T-cell (primary cell): ENCODE measurements around the gene ARV1. TPM values are rescaled to one million over a fixed set of nuclear protein-coding genes. Genes with fewer than 3 reads are reported as not detected.
"Not testable (repeated sequence)": the region's sequence is repeated elsewhere in the genome, so short reads cannot be mapped to it uniquely, and the experiment has no call there.

Experiments used
- ATAC-seq, 4 experiments: fragments of 200-7000 bp in 3 of 4; fragments of 150-1000 bp in 1 of 4; cut with Tn5 transposase; replicated peaks in 1 of 4; 1 replicate in 3 of 4; 2 replicates in 1 of 4; pipeline ENCODE4 v1.10.0; 2021; ENCODE audit warnings: moderate library complexity in 3 of 4, mild to moderate bottlenecking in 2 of 4, moderate number of reproducible peaks in 1 of 4
- CTCF ChIA-PET, 2 donors: fragments of 300-600 bp; sonication (Branson Sonifier 250); formaldehyde crosslinking; loops; one replicate each; lab custom pipeline; 2022; ENCODE audit warnings: antibody characterized with exemption in 2 of 2; lab: Charles Lee
- POLR2A ChIA-PET, 2 donors: fragments of 300-600 bp; sonication (Branson Sonifier 250); formaldehyde crosslinking; loops; one replicate each; lab custom pipeline; 2022; ENCODE audit warnings: antibody characterized with exemption in 2 of 2; lab: Charles Lee
- DNase-seq, 35 experiments: peaks; one replicate each; pipeline versions ENCODE4 v3.0.0 to v3.0.0-alpha.2; 2013 to 2023
- H3K27ac ChIP-seq: one replicate; pipeline ENCODE4 v1.5.1; 2013; ENCODE audit warnings: low read length
- H3K27me3 ChIP-seq, 2 experiments: replicated peaks in 1 of 2; 1 replicate in 1 of 2; 2 replicates in 1 of 2; pipeline versions ENCODE4 v1.6.1 to v1.7.0; 2013; ENCODE audit warnings: low read length in 1 of 2, mixed read lengths in 1 of 2; ENCODE audit not compliant: control insufficient read depth in 2 of 2, insufficient read depth in 2 of 2; ENCODE audit errors: extremely low read depth in 1 of 2
- H3K36me3 ChIP-seq, 2 donors: 1 replicate in 1 of 2; 2 replicates in 1 of 2; pipeline versions ENCODE4 v1.6.1 to v1.7.0; 2013; ENCODE audit warnings: low read length in 1 of 2; ENCODE audit not compliant: control insufficient read depth in 2 of 2, insufficient read depth in 1 of 2; ENCODE audit errors: extremely low read depth in 1 of 2
- H3K4me1 ChIP-seq, 2 experiments: 1 replicate in 1 of 2; 2 replicates in 1 of 2; pipeline versions ENCODE4 v1.6.1 to v1.7.0; 2013; ENCODE audit warnings: low read length in 2 of 2, mixed read lengths in 1 of 2; ENCODE audit not compliant: insufficient read depth in 2 of 2, control insufficient read depth in 1 of 2; ENCODE audit errors: extremely low read depth in 1 of 2
- H3K4me3 ChIP-seq, 2 donors: 1 replicate in 1 of 2; 2 replicates in 1 of 2; pipeline versions ENCODE4 v1.5.1 to v1.7.0; 2013; ENCODE audit warnings: mild to moderate bottlenecking in 2 of 2, low read length in 1 of 2, moderate library complexity in 1 of 2; ENCODE audit not compliant: control insufficient read depth in 1 of 2; ENCODE audit errors: extremely low read depth in 1 of 2
- H3K9me3 ChIP-seq: 2 replicates; pipeline ENCODE4 v1.7.0; 2013
- H3K27ac Mint-ChIP-seq, 2 donors: one replicate each; pipeline ENCODE4 v1.8.0; 2020 to 2021; ENCODE audit warnings: mild to moderate bottlenecking in 2 of 2, mixed read lengths in 2 of 2
- H3K27me3 Mint-ChIP-seq, 2 donors: one replicate each; pipeline ENCODE4 v1.8.0; 2021 to 2022; ENCODE audit warnings: mixed read lengths in 2 of 2
- H3K36me3 Mint-ChIP-seq: one replicate; pipeline ENCODE4 v1.8.0; 2021; ENCODE audit warnings: mixed read lengths
- H3K4me1 Mint-ChIP-seq, 3 donors: one replicate each; pipeline ENCODE4 v1.8.0; 2020 to 2022; ENCODE audit warnings: mixed read lengths in 3 of 3, mild to moderate bottlenecking in 1 of 3
- H3K4me3 Mint-ChIP-seq, 3 donors: one replicate each; pipeline ENCODE4 v1.8.0; 2020 to 2022; ENCODE audit warnings: mild to moderate bottlenecking in 3 of 3, mixed read lengths in 3 of 3, moderate library complexity in 3 of 3
- H3K9me3 Mint-ChIP-seq, 3 donors: one replicate each; pipeline ENCODE4 v1.8.0; 2020 to 2022; ENCODE audit warnings: mixed read lengths in 3 of 3
- WGBS: methylation state at CpG from one replicate; pipeline ENCODE4 v1.1.5; 2013; ENCODE audit warnings: missing lambda C conversion rate; ENCODE audit not compliant: insufficient coverage; 5-methylcytosine and 5-hydroxymethylcytosine counted together
- total RNA-seq, 35 experiments: library from RNA in 6 of 35; stranded (reverse) in 6 of 35; fragments of 120-200 nt in 1 of 35; gene quantifications; one replicate each; pipeline versions ENCODE4 v1.2.1 to v1.2.4 and lab custom pipeline; 2013 to 2026

The ARV1 gene
- total RNA-seq, 5 donors from 2014 or later (not counting 1 experiment from before 2014, with no cell fraction given): 6.7 to 13.2 (median 10.0) TPM

- H3K27me3 ChIP-seq, H3K9me3 ChIP-seq, H3K27ac Mint-ChIP-seq, H3K27ac ChIP-seq, H3K9me3 Mint-ChIP-seq, H3K36me3 Mint-ChIP-seq, DNase-seq, H3K27me3 Mint-ChIP-seq, POLR2A ChIA-PET, H3K4me1 ChIP-seq, H3K36me3 ChIP-seq, H3K4me3 Mint-ChIP-seq, CTCF ChIA-PET, H3K4me3 ChIP-seq, ATAC-seq: not testable (repeated sequence)
- WGBS: 100% methylated on average over 2 of the region's 4 CpGs
- peaks cover 10 to 21% (median 16%) of the 10 kb centered on the region in 3 donors for H3K4me1 Mint-ChIP-seq
Measured at GRCh38 chr1:231029247-231029646, 50.4 kb downstream of the ARV1 start.

- ChIA-PET POLR2A (no interaction called here), CTCF (no interaction called here)
- DNase-seq (no peak), ATAC-seq (no peak)
- no peak overlapping the region for H3K4me3 Mint-ChIP-seq
- Histone ChIP-seq H3K27me3 (no peaks in the 10 kb centered on the region), H3K4me3 (no peak overlapping the region), H3K9me3 (no peaks in the 10 kb centered on the region), H3K4me1 (peaks cover 0 to 3% of the 10 kb centered on the region in 2 experiments), H3K36me3 (no peaks in the 10 kb centered on the region), H3K27ac (no peak overlapping the region)
- H3K27ac Mint-ChIP-seq: no peak overlapping the region
- H3K4me1 Mint-ChIP-seq: peaks cover 10 to 21% (median 16%) of the 10 kb centered on the region in 3 donors
- no peaks in the 10 kb centered on the region for H3K9me3 Mint-ChIP-seq
- no peaks in the 10 kb centered on the region for H3K27me3 Mint-ChIP-seq
- 98% methylated on average over 4 of the region's 6 CpGs for WGBS
- H3K36me3 Mint-ChIP-seq: no peaks in the 10 kb centered on the region
Measured at GRCh38 chr1:231029841-231030240, 50.9 kb downstream of the ARV1 start.

GRCh38 chr1:231032963-231033362 is 54.1 kb downstream of the ARV1 start:
- Mint-ChIP-seq H3K4me1 (peaks cover 30 to 38% (median 34%) of the 10 kb centered on the region in 3 donors), H3K4me3 (no peak overlapping the region), H3K9me3 (no peaks in the 10 kb centered on the region), H3K36me3 (no peaks in the 10 kb centered on the region), H3K27me3 (peaks cover 0 to 4% of the 10 kb centered on the region in 2 donors), H3K27ac (no peak overlapping the region)
- Histone ChIP-seq H3K27ac (no peak overlapping the region), H3K36me3 (no peaks in the 10 kb centered on the region), H3K27me3 (peaks cover 0 to 3% of the 10 kb centered on the region in 2 experiments), H3K4me3 (no peak overlapping the region), H3K9me3 (no peaks in the 10 kb centered on the region), H3K4me1 (peaks cover 2 to 7% of the 10 kb centered on the region in 2 experiments)
- ChIA-PET POLR2A (no interaction called here), CTCF (no interaction called here)
- 52% methylated on average over 6 of the region's 7 CpGs for WGBS
- DNase-seq (no peak), ATAC-seq (no peak)

- 100% methylated on average over 1 of the region's 1 CpG for WGBS
- Histone ChIP-seq H3K9me3 (no peaks in the 10 kb centered on the region), H3K4me1 (peaks cover 2 to 16% of the 10 kb centered on the region in 2 experiments), H3K4me3 (no peak overlapping the region), H3K36me3 (no peaks in the 10 kb centered on the region), H3K27ac (no peak overlapping the region), H3K27me3 (peaks cover 0 to 3% of the 10 kb centered on the region in 2 experiments)
- H3K4me3 Mint-ChIP-seq: peak overlapping the region in 1 of 3 donors; percentile 8
- peaks cover 29 to 37% (median 35%) of the 10 kb centered on the region in 3 donors for H3K4me1 Mint-ChIP-seq
- POLR2A ChIA-PET: no interaction called here
- H3K27ac Mint-ChIP-seq: no peak overlapping the region
- no peaks in the 10 kb centered on the region for H3K36me3 Mint-ChIP-seq
- ATAC-seq: no peak
- peaks cover 0 to 4% of the 10 kb centered on the region in 2 donors for H3K27me3 Mint-ChIP-seq
- DNase-seq: no peak
- H3K9me3 Mint-ChIP-seq: no peaks in the 10 kb centered on the region
- CTCF ChIA-PET: no interaction called here
Measured at GRCh38 chr1:231035799-231036198, 56.9 kb downstream of the ARV1 start.

- ATAC-seq (no peak), DNase-seq (no peak)
- WGBS: 35% methylated on average over 2 of the region's 5 CpGs
- peaks cover 0 to 3% of the 10 kb centered on the region in 2 experiments for H3K27me3 ChIP-seq
- H3K9me3 ChIP-seq: no peaks in the 10 kb centered on the region
- CTCF ChIA-PET: interaction anchor here (0.6 to 0.7 kb wide), 2 partner anchors 56 to 906 kb away, joined by 3 to 6 read pairs; no protein-coding TSS in a partner anchor
- no peak overlapping the region for H3K4me3 ChIP-seq
- no peak overlapping the region for H3K27ac ChIP-seq
- no peaks in the 10 kb centered on the region for H3K9me3 Mint-ChIP-seq
- H3K36me3 ChIP-seq: no peaks in the 10 kb centered on the region
- POLR2A ChIA-PET: no interaction called here
- H3K4me1 ChIP-seq: peaks cover 2 to 19% of the 10 kb centered on the region in 2 experiments
- H3K36me3 Mint-ChIP-seq: no peaks in the 10 kb centered on the region
- peaks cover 33 to 41% (median 39%) of the 10 kb centered on the region in 3 donors for H3K4me1 Mint-ChIP-seq
- peaks cover 0 to 4% of the 10 kb centered on the region in 2 donors for H3K27me3 Mint-ChIP-seq
- H3K4me3 Mint-ChIP-seq: peak overlapping the region in 1 of 3 donors; percentile 8
- H3K27ac Mint-ChIP-seq: no peak overlapping the region
Measured at GRCh38 chr1:231036416-231036815, 57.5 kb downstream of the ARV1 start.

- Mint-ChIP-seq H3K36me3 (no peaks in the 10 kb centered on the region), H3K4me1 (peaks cover 31 to 42% (median 37%) of the 10 kb centered on the region in 3 donors), H3K27me3 (peaks cover 0 to 4% of the 10 kb centered on the region in 2 donors), H3K27ac (no peak overlapping the region), H3K9me3 (no peaks in the 10 kb centered on the region), H3K4me3 (peak overlapping the region; percentile 37 to 71 (median 43))
- Histone ChIP-seq H3K36me3 (no peaks in the 10 kb centered on the region), H3K4me1 (peaks cover 2 to 19% of the 10 kb centered on the region in 2 experiments), H3K27me3 (peaks cover 0 to 3% of the 10 kb centered on the region in 2 experiments), H3K4me3 (no peak overlapping the region), H3K9me3 (no peaks in the 10 kb centered on the region), H3K27ac (no peak overlapping the region)
- 92% methylated on average over 8 of the region's 13 CpGs for WGBS
- ATAC-seq (no peak), DNase-seq (no peak)
- CTCF ChIA-PET: interaction anchor here in 1 of 2 donors (1.1 kb wide), 1 partner anchor 22 kb away, joined by 3 read pairs; no protein-coding TSS in a partner anchor
- POLR2A ChIA-PET: no interaction called here
Measured at GRCh38 chr1:231037585-231038517, 59.0 kb downstream of the ARV1 start.
